HTERT RPE-1 (cell line): ENCODE measurements around the gene BBX.
"Not testable (repeated sequence)": the region's sequence is repeated elsewhere in the genome, so short reads cannot be mapped to it uniquely, and the experiment has no call there.

Experiments used
- in situ Hi-C: fragments of 300-500 bp; cut with MboI; formaldehyde crosslinking; loops from 4 replicates; pipeline ENCODE4 v1.14.3; 2020; ENCODE audit warnings: low sequenced_read_pairs

BBX gene

DNA sequence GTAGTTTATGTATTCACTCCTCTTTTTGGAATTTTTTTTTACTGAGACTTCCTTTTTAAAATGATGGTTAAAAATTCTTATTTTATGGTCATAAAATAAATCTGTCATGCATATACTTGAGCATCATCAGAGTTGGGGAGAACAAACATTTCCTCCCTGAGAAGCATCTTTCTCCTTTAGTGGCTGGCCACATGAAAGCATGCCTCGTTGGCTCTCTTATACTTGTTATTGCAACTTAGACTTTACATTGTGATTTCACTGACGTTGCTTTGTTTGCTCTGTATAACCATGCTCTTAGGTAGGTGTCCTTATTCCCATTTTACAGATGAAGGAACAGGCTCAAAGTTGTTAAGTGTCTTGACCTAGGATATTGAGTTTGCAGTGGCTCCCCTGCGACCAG, 18.1 kb downstream of the BBX start:
- in situ Hi-C loops, result no loop called here

DNA sequence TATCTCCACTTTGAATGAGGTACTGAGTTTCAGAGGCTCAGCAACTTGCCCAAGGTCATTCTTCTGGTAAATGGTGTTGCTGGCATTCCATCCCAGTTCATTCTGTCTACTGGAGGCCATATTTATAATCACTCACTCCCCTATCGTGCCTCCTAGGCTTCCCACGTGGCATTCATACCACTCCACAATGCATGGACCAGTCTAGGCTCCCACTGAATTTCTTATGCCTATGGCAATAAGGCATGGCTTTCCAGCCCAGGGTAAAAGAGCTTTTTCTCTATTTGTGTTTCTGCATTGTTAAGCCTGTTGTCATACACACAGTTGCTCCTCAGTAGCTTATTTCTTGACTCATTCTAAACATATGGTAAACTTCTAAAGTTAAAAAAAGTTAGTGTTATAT, 19.9 kb downstream of the BBX start:
- in situ Hi-C loops, result no loop called here

DNA sequence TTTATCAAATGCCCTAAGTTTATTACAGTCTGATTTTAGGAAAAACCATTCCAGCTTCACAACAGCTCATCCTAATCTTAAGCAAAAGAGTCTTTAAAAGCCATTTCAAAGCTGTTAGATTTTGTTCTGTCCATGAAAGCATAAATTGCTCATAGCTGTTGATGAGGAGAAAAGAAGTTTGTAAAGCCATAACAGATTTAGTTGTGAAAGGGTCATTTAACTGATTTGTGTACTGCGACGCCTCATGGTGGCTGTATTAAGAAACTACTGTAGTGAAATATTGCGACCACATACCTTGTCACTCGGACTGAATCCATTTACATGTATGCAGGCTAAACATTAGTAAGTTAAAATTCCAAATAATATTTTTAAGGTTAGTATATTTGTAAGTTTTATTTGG, 20.9 kb downstream of the BBX start:
- in situ Hi-C loops, result no loop called here

DNA sequence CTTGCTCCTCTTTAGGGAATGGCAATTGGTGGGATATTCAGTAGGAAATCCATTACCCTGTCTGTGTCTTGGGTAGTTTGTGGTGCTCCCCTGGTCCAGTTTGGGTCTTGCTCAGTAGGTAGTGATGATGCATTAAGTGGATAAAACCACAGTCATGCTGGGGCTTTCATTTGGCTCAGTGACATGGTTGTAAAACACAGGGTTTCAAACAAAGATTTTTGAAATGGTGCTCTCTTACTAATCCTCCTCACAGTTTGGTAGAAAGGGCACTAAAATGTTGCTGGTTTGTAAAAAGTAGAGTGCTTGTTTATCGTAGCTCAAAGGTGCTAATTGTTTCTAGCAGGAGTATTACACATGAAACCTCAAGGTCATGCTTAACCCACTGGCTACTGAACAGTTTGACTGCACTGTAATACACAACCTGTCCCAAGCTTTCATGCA, 22.9 kb downstream of the BBX start:
- in situ Hi-C loops, result no loop called here

DNA sequence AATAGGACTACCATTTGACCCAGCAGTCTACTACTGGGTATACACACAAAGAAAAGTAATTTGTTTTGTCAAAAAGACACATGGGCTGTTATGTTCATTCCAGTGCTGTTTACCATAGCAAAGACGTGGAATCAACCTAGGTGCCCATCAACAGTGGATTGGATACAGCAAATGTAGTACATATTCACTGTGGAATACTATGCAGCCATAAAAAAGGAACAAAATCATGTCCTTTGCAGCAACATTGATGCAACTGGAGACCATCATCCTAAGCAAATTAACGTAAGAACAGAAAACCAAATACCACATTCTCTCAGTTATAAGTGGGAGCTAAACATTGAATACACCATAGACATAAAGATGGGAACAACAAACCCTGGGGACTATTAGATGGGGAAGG, 25.8 kb downstream of the BBX start:
- in situ Hi-C loops, result no loop called here

DNA sequence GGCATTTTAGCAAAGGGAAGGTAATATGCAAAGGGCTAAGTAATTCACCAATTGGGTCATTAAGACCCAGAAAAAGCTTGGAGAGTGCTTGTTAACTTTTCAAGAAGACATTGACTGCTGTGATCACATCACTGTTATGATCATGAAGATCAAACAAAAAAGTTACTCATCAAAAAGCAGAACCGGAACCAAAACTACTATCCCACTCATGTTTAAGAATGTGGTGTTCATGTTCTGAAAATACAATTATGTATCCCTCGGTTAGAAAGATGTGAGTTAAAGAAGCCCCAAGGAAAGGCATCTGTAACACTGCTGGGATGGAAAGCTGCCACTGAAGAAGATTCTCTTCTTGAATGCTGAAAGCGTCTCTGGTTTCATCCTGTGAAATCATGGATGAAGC, 32.6 kb downstream of the BBX start:
- in situ Hi-C loops, result no loop called here

DNA sequence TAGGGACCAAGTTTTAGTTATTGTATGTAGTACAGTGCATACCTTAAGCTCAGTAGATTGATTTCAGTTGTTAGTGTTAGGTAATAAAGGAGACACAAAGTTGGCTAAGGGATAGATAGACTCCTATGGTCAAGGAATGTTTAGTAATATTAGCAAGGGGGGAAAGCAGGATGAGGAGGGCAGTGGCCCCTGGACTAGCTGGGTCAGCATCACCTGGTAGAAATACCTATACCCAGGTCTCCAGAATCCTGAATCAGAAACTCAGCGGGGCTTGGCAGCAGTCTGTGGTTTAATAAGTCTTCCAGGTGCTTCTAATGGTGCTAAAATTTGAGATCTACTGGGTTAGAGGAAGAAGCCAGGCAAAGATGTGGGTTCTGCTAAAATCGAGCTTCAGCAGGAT, 35.0 kb downstream of the BBX start:
- in situ Hi-C loops, result no loop called here

DNA sequence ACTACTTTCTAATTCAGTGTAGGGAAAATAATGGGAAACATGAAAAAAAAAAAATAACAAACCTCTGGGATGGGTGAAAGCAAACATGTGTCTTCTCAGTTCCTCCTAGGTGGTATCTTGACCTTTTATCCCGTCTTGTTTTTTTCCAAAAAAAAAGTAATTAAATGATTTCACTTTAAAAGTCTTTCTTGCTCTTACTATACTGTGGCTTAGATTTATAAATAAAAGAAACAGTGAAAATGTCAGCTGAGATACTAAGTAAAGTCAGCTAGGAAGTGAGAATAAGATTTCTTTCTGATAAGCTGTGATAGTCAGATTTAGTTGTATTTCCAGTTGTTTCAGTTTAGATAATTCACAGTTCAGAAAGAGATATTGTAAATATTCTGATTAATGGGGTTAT, 37.4 kb downstream of the BBX start:
- in situ Hi-C loops, result no loop called here

DNA sequence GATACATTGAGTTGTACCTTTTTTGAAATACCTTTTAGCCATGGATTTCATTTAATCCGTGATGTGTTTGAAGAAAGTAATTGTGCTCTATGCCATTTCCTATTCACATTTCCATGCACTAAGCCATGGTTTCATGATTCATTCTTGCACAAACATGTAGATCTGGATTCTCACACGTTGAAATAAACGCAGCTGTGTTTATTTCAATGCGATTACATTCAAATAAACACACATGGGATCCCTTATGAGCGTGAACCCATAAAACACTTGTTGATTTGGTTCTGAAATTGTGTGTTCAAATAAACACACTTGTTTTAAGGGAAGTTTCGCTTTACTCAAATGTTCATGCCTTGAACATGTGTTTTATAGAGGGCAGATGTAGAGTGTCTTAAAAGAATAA, 39.2 kb downstream of the BBX start:
- in situ Hi-C loops, result no loop called here

DNA sequence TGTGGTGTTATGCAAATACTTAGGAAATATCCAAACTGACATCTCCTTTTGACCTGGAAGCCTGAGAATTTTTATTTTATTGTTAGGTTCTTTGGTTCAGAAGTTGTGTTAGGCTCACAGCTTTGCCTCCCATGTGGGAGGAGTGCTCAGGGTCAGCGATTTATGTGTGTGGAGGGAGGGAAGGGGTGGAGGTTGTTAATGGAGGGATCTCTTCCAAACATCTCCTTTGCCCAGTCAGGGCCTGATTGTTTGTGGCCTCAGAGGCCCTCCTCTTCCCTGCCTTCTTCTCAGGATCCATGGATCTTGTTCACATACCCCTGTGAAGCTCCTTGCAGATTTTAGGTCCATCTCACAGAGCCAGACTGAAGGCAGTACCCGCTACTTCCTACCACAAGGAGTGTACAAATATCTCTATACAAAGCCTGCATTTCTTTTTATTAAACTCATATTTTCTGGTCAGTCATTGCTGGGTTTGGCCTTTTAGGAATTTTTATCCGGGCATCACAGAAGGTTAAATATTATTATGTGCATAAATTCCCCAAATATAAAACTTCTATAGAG, 40.3 kb downstream of the BBX start:
- in situ Hi-C loops, result no loop called here

DNA sequence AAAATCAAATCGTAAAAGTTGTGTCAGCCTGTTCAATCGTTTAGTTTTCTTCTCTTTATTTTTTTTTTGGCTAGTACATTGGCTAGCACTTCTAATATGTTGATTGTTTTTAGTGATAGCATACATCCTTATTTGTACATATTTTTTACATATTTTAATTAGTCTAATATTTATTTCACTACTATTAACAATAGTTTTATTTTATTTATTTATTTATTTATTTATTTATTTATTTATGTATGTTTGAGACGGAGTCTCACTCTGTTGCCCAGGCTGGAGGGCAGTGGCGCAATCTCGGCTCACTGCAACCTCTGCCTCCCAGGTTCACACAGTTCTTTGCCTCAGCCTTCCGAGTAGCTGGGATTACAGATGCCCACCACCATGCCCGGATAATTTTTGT, 42.5 kb downstream of the BBX start:
- in situ Hi-C loops, result not testable (repeated sequence)

DNA sequence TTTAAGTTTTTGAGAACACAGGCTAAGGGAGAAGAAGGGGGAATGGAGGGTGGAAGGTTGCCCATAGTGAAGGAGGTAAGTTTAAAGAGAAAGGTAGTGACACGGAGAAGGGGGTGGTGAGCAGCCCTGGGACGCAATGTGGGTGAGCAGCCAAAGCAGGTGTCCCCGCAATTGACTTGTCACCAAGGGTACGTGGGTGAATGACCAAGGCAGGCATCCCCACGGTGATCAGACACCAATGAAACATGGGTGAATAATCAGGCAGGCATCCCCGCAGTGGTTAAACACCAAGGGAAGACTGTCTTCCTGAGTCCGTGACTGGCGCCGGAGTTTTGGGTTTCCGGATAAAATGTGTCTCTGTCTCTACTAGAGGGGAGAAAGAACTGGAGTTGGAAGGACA, 48.3 kb downstream of the BBX start:
- in situ Hi-C loops, result not testable (repeated sequence)

DNA sequence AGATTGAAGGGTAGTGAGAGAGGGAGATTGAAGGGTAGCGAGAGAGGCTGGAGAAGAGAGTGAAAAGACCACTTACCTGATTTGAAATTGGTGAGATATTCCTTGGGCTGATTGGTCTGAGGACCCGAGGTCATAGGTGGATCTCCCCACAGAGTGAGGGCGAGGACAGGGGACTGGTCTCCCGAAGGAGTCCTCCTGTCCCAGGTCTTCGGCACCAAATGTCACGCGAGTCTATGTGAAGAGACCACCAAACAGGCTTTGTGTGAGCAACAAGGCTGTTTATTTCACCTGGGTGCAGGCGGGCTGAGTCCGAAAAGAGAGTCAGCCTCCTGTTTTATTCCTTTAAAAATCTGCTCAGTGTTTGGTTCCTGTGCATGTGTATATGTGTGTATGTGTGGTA, 48.7 kb downstream of the BBX start:
- in situ Hi-C loops, result not testable (repeated sequence)

DNA sequence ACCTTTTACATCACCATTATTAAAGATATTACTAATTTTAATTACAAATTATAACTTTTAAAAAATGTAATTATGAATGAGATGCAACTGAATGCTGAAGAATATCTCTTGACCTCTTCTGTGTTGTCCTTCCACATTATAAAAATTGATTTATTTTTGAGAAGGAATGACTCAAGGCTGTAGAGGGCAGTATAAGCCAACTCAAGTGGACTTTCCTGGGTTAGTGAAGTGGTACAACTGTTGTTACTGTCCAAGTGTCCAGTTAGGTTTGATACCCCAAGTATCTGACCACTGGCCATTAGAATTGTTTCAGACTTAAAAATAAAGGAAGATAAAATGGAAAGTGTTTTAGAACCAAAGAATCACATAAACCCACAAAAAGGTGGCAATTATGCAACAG, 51.9 kb downstream of the BBX start:
- in situ Hi-C loops, result no loop called here

DNA sequence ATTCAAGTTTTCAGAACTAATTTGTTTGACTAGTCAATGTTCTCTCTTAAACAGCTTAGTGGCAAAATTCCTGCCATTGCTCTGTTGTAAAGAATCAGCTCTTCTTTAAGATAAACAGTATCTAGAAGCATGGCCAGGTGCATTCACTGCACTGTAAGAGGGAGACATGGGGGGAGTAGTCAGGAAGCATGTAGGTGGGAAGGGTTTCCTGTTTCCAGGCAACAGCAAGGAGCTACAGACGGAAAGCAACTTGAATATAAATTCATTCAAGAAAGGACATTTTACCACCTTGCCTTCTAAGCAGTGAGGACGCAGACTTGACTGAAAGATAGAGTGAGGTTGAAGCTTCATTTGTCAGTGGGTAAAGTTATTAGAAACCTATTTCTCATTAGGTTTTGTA, 55.3 kb downstream of the BBX start:
- in situ Hi-C loops, result no loop called here

DNA sequence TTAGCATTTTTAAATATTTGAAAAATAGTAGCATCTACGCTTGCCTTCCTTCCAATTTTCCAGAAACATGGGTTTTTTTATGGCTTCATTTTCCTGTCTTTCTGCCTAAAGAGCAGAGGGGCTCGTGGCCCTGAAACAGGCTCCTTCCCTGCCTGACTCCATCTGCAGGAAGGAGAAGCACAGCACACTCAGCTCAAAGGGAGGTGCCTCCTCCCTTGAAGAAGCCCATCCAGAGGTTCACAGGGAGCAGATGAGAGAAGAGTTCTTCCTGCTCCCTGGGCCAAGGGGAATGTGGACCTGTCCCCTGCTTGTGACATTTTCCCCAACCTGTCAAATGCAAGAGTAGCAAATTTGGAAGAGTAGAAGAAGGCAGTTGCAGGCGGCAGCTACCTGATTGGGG, 55.8 kb downstream of the BBX start:
- in situ Hi-C loops, result no loop called here

DNA sequence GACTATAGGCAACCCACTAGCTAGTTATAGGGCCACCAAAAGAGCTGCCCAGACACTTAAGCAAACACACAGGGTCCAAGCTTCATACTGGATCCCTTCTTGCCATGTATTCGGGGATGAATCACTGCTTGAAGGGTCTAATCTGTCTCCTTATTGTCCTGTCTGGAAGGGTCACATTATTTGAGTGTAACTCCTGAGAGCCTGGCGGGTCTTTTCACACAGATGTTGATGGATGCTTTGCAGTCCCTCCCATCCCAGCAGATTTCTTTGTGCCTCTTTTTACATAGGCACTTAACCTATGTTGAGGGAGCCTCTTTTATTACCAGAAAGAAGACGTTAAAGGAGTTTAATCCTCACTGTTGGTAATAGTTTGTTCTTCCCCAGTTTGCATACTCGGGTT, 56.6 kb downstream of the BBX start:
- in situ Hi-C loops, result no loop called here

DNA sequence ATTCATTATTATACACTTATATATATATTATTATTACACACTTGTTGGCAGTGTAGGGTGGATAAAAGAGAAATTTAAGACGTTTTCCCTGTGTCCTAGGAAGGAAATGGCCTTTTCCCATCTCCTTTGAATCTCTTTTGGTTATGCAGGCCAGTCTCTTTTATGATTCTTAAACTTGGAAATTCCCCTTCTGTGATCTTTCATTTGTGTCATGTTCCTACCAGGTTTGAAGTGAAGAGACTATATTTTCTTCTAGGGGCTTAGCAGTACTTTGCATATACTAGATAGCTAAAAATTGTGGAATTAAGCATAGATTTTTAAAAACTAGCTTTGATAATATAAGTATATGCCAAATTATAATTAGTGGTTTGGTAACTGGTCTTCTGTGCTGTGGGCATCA, 58.5 kb downstream of the BBX start:
- in situ Hi-C loops, result no loop called here

DNA sequence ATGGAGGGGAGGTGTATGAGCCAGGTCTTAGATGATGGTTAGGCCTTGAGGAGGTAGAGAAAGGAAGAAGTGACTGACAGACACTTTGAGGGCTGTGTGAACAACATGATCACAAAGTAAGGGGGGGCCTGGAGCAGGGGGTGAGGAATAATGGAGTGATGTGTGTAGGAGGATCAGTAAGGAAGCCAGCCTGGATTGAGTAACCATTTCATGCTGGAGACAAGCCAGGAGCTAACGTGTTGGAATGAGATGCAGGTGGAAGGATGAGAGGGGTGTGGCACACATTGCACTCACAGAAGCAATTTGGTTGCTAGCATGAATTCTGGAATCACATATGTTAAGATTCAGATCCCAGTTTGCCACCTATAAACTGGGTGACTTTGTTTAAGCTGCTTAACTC, 65.5 kb downstream of the BBX start:
- in situ Hi-C loops, result no loop called here

DNA sequence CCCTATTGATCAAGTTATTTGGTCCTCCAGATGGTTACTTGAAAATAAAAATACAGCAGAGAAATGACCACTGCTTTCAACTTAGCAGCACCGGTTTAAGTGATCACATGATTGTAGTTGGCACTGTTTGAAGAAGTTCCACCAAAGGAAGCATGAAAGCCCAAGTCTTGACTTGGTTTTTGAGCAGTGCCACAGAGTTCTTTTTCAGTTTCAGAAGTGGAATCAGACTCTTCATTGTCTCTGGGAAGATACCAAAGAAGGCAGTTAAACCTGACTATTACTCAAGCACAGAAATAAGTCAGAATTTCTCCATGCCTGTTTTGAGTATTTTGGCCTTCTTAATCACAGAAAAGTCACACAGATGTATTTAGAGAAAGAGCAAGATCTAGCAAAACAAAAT, 66.7 kb downstream of the BBX start:
- in situ Hi-C loops, result no loop called here

DNA sequence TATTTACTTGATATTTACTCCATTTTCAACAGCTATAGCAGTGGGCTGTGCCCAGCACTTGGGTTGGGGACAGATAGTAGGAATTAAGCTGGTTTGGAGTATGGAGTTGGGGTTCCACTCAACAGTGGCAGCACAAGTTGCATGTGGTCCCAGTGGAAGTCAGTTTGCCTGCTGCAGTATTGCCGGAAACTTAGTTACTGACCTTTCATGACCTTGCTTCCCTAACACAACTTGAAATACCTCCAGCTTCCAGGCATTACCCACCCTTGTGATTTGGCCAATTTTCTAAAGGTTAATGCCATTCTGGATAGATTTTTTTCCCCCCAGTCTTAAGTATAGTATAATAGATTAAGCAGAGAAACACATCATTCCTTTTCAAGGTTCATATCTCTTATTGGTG, 68.0 kb downstream of the BBX start:
- in situ Hi-C loops, result no loop called here

DNA sequence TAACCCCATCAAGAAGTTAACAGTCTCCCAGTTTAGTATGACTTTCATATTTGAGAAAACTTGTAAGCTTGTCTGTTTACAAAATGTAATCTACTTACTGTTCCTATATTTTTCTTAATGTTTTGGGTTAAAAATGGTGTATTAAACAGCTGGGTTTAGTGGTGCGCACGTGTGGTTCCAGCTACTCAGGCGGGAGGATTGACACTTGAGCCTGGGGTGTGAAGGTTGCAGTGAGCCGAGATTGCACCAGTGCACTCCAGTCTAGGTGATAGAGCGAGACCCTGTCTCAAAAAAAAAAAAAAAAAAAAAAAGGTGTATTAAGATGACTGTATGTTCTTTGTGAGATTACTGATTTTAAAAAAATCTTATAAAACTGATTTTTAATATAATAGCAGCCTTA, 69.3 kb downstream of the BBX start:
- in situ Hi-C loops, result no loop called here

DNA sequence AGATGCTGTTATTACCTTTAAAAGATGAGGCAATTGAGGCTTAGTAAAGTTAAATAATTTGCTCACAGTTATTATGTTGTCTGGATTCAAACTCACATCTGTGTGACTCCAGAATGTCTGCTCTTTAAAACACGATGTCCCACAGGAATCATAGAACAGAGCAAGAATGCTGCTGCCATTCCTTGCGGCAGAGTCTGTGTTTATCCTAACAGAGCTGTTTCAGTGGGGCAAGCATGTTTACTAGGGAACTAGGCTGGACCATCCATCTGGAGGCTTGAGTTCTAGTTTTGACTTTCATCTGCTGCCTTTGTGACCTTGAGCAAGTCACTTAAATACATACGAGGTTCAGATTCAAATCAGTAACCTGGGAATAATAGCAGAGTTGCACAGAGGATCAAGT, 72.1 kb downstream of the BBX start:
- in situ Hi-C loops, result no loop called here

DNA sequence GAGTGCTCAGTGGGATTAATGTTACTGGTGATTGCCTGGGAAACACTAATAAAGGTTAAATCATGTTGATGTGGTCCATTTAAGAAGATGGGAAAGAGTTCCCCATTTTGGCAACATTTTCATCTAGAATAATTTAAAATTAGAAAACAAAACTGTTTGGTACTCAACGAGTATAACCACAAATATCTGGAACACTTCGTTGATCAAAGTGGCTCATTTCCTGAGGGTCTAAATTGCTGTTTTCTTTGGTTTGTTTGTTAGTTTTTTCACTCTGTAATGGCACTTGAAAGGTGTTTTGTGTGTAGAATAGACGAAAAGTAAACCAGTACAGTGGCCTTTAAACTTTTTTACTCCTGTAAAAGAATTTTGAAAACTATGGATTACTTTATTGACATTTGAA, 73.9 kb downstream of the BBX start:
- in situ Hi-C loops, result no loop called here
